C1 segment of cervical spinal cord (tissue), 14 donors: ENCODE measurements around the gene ZNF618.

Source experiments
- DNase-seq, 14 donors: peaks; one replicate each; lab custom pipeline; 2025; lab: John Stamatoyannopoulos, UW

Gene ZNF618

GRCh38 chr9:113934167-113934828 is 58.2 kb downstream of the ZNF618 start:
- no peak for DNase-seq

GRCh38 chr9:113934829-113935676 is 58.9 kb downstream of the ZNF618 start:
- no peak for DNase-seq

- DNase-seq, result no peak
Observed at GRCh38 chr9:113935677-113936380, 59.7 kb downstream of the ZNF618 start.

GRCh38 chr9:113940077-113940476 is 64.0 kb downstream of the ZNF618 start:
- DNase-seq, result no peak

- no peak for DNase-seq
Observed at GRCh38 chr9:113941056-113941455, 64.9 kb downstream of the ZNF618 start.

- DNase-seq, result no peak
Observed at GRCh38 chr9:113941526-113941925, 65.4 kb downstream of the ZNF618 start.

GRCh38 chr9:113943112-113944009 is 67.3 kb downstream of the ZNF618 start:
- DNase-seq, result no peak

- DNase-seq, result no peak
Observed at GRCh38 chr9:113945784-113946183, 69.7 kb downstream of the ZNF618 start.

- DNase-seq, result no peak
Observed at GRCh38 chr9:113946496-113947115, 70.5 kb downstream of the ZNF618 start.

- DNase-seq, result no peak
Observed at GRCh38 chr9:113947941-113948340, 71.8 kb downstream of the ZNF618 start.

- no peak for DNase-seq
Observed at GRCh38 chr9:113948891-113949570, 72.9 kb downstream of the ZNF618 start.

GRCh38 chr9:113949571-113950078 is 73.5 kb downstream of the ZNF618 start:
- DNase-seq, result no peak

GRCh38 chr9:113950195-113951031 is 74.3 kb downstream of the ZNF618 start:
- no peak for DNase-seq

GRCh38 chr9:113951032-113951372 is 74.9 kb downstream of the ZNF618 start:
- no peak for DNase-seq

GRCh38 chr9:113952676-113953075 is 76.6 kb downstream of the ZNF618 start:
- no peak for DNase-seq

GRCh38 chr9:113953531-113953930 is 77.4 kb downstream of the ZNF618 start:
- DNase-seq, result no peak

- no peak for DNase-seq
Observed at GRCh38 chr9:113954591-113954990, 78.5 kb downstream of the ZNF618 start.

GRCh38 chr9:113955076-113955752 is 79.1 kb downstream of the ZNF618 start:
- DNase-seq, result no peak

GRCh38 chr9:113956901-113957300 is 80.8 kb downstream of the ZNF618 start:
- DNase-seq, result no peak
